ENCODE data around the gene FCER1G. TPM values are rescaled to one million over a fixed set of nuclear protein-coding genes. Genes with fewer than 3 reads are reported as not detected.
A peak's percentile ranks its signal among the peaks of the same experiment; 100 is the strongest.

Gene FCER1G
- total and polyA plus RNA-seq, 8 donors: 1.3 to 25.0 (median 11.9) TPM

DNA sequence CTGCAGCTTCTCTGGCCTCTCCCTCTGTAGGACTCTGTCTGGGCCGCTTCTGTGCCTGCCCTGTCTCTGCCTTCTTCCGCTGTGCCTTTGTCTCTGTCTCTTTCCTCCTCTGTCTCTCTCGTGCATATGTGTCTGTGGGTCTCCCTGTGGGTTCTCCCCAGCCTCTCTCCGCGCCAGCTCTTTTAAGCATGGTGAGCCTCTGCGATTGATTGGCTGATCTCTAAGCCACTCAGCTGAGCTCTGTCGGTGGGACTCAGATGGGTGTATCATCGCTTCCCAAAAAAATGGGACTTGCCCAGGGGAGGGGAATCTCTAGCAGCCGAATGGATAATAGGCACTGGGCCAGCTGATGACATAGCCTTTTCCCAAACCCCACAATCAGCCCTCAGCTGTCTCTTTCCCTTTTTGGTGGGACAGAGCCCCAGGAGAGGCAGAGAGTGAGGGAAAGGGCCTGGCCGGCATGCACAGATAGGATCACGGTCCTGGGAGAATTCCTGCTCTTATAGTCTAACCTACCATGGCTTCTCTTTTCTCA is 16.1 kb upstream of the FCER1G start, which contains the start of gene ADAMTS4:
TSS of gene ADAMTS4 (minus strand) at position 158 of the 535 bp plus-strand sequence. CDS start 427 bp downstream, outside the sequence.
- DNase-seq (peak in 1 of 6 donors; percentile 32), FAIRE-seq (no peak), ATAC-seq (no peak)
- 73 to 76% methylated on average over 11 of the region's 11 CpGs for WGBS, 2 donors
- Histone ChIP-seq H3K36me3 (no peaks in the 10 kb centered on the region), H3K4me3 (peak within 1 kb of the TSS in 2 of 4 donors; percentile 9 to 32), H3K9me3 (no peaks in the 10 kb centered on the region), H3K4me1 (peaks cover 8 to 11% (median 9%) of the 10 kb centered on the region in 3 donors), H3K27ac (peak within 1 kb of the TSS in 2 of 4 donors; percentile 36 to 41), H3K27me3 (no peaks in the 10 kb centered on the region)
- TF ChIP-seq, protein P1, sequence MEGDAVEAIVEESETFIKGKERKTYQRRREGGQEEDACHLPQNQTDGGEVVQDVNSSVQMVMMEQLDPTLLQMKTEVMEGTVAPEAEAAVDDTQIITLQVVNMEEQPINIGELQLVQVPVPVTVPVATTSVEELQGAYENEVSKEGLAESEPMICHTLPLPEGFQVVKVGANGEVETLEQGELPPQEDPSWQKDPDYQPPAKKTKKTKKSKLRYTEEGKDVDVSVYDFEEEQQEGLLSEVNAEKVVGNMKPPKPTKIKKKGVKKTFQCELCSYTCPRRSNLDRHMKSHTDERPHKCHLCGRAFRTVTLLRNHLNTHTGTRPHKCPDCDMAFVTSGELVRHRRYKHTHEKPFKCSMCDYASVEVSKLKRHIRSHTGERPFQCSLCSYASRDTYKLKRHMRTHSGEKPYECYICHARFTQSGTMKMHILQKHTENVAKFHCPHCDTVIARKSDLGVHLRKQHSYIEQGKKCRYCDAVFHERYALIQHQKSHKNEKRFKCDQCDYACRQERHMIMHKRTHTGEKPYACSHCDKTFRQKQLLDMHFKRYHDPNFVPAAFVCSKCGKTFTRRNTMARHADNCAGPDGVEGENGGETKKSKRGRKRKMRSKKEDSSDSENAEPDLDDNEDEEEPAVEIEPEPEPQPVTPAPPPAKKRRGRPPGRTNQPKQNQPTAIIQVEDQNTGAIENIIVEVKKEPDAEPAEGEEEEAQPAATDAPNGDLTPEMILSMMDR (IDR thresholded peaks at IDR 0.05): no peak
- intact Hi-C loops (cut with DNase I): loop anchor here in 1 of 3 donors (10.0 kb wide), 1 partner anchor 176 kb away; no protein-coding TSS in a partner anchor

DNA sequence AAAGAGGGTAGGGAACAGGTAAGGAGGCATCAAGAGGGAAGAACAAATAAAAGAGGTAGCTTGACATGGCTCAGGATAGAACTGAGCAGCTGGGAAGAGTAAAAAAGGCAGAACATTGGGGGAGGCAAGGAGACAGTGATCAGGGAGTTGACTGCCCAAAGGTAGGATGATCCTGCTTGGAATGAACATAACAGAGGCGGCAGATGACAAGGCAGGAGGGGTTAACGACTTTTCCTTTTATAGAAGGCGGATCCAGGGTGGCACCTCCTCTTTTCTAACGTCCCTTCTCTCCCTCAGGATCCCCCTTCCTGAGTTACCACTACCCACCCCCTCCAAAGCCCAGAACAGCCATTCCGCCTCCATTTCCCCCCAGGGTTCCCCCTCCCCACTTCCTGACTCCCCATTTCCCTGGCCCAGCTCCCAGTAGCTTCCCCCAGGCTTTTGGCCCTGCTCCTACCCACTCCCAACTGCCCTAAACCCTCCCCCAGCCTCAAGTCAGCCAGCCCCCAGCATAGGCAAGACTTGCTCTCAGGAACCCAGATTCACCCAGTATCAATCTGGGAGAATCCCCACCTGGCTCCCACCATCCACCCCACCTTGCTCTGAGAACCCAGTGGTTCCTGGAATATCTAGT is 15.5 kb upstream of the FCER1G start:
- no peak overlapping the region for H3K4me3 ChIP-seq
- H3K27ac ChIP-seq: peak overlapping the region in 1 of 4 donors; percentile 41
- H3K9me3 ChIP-seq: no peaks in the 10 kb centered on the region
- TF ChIP-seq, protein P1 (IDR thresholded peaks at IDR 0.05): no peak
- FAIRE-seq: no peak
- ATAC-seq: no peak
- intact Hi-C loops (cut with DNase I): loop anchor here in 1 of 3 donors (10.0 kb wide), 1 partner anchor 175 kb away; no protein-coding TSS in a partner anchor
- H3K36me3 ChIP-seq: no peaks in the 10 kb centered on the region
- DNase-seq: no peak
- 58 to 80% methylated on average over 4 to 5 of the region's 5 CpGs for WGBS, 2 donors
- no peaks in the 10 kb centered on the region for H3K27me3 ChIP-seq
- peaks cover 8 to 11% (median 9%) of the 10 kb centered on the region in 3 donors for H3K4me1 ChIP-seq

DNA sequence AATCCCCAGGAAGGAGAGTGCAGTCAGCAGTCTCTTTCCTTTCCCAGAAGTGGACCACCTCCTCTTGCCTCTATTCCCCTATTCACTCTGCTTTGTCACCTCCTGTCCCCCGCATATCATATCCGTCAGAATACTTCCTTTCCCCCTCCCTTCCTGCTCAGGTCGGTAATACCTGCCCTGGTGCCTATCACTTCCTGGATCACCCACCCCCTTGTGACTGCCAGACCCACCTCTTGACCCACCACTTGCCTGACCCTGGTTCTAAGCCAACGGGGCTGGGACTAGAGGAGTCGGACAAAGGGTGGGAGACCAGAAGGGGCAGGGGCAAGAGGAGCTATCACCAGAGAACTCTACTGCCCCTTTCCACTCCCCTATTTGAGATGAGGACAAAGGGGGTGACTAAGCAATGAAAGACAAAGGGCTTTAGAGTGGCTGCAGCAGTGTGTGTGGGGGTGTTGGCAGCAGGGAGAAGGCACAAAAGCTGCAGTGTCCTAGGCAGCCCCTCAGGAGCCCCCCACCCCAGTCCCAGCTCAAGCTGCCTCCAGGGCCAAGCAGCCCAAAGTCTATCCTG is 14.6 kb upstream of the FCER1G start:
- DNase-seq (no peak), ATAC-seq (no peak), FAIRE-seq (no peak)
- H3K36me3 ChIP-seq: no peaks in the 10 kb centered on the region
- no peaks in the 10 kb centered on the region for H3K27me3 ChIP-seq
- H3K4me3 ChIP-seq: no peak overlapping the region
- intact Hi-C loops (cut with DNase I): no loop called here
- H3K4me1 ChIP-seq: peaks cover 8 to 11% (median 9%) of the 10 kb centered on the region in 3 donors
- 67 to 79% methylated on average over 5 of the region's 5 CpGs for WGBS, 2 donors
- TF ChIP-seq, protein P1 (IDR thresholded peaks at IDR 0.05): no peak
- H3K9me3 ChIP-seq: no peaks in the 10 kb centered on the region
- peak overlapping the region in 3 of 4 donors; percentile 25 to 96 (median 87) for H3K27ac ChIP-seq

DNA sequence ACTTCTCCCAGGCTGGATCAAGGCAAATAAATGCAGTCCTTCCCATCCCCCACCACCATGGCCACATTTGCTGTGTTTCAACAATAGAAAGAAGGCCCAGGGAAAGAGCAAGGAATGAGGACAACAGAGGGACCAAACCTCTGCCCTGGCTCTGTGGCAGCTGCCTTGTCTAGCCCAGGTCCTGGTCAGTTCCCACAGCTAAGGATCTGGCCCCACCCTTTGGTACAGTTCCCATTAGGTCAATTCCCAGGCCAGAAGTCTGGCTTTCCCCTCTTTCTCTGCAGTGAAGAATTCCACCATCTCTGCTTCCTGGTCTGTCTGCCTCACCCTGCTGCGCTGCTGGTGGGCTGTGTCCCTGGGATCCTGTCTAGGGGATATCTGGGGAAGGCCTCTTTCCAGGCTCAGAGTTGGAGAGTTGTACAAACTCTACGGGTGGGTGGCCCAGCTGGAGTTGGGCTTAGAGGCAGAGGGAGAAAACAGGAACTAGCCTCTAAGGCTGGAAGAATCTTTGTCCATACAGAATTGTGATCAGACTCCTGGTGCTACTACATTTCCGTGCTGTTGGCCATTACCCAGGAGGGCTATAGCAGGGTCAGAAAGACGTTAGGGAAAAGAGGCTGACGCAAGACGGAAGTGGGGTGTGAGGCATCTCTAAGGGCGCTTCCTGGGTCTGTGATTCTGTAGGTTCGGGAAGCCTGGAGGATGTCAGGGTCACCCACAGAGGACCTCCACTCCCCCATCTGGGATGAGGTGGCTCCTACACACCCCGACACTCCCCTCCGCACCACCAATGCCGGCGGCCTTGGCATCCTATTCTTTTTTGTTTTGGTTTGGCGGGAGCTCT is 13.9 kb upstream of the FCER1G start:
- no peaks in the 10 kb centered on the region for H3K36me3 ChIP-seq
- TF ChIP-seq, protein P1 (IDR thresholded peaks at IDR 0.05): no peak
- intact Hi-C loops (cut with DNase I): no loop called here
- H3K9me3 ChIP-seq: no peaks in the 10 kb centered on the region
- WGBS, 2 donors: 82 to 84% methylated on average over 13 of the region's 13 CpGs
- H3K4me1 ChIP-seq: peaks cover 8 to 11% (median 9%) of the 10 kb centered on the region in 3 donors
- ATAC-seq: peak; percentile 1 to 23 (median 6)
- FAIRE-seq: no peak
- peak overlapping the region; percentile 80 to 96 (median 88) for H3K27ac ChIP-seq
- H3K4me3 ChIP-seq: peak overlapping the region; percentile 21 to 69 (median 60)
- DNase-seq: peak in 1 of 6 donors; percentile 27
- no peaks in the 10 kb centered on the region for H3K27me3 ChIP-seq
